NCI-H128 (cell line): Measurements from ENCODE around the gene CLEC4C.
"Not testable (repeated sequence)": the region's sequence is repeated elsewhere in the genome, so short reads cannot be mapped to it uniquely, and the experiment has no call there.

ENCODE experiments used
- DNase-seq: peaks from one replicate; lab custom pipeline; 2025; ENCODE audit not compliant: unreplicated experiment; lab: John Stamatoyannopoulos, UW

The CLEC4C gene

GRCh38 chr12:7747246-7747645 lies at the start of gene CLEC4C:
CLEC4C (minus strand) TSS chr12:7747375; CDS start chr12:7747348, 27 bp downstream.
- no peak for DNase-seq

- no peak for DNase-seq
These were observed 46.0 kb upstream of the CLEC4C start for GRCh38 chr12:7793211-7793610.

GRCh38 chr12:7788884-7789528 lies 41.8 kb upstream of the CLEC4C start, which contains the start of gene NANOG:
NANOG (plus strand) TSS chr12:7789402; CDS start chr12:7789615, 213 bp downstream.
- not testable (repeated sequence) for DNase-seq

GRCh38 chr12:7788294-7788660 lies 41.1 kb upstream of the CLEC4C start:
- DNase-seq = no peak

- DNase-seq = no peak
These were observed 40.6 kb upstream of the CLEC4C start for GRCh38 chr12:7787574-7788293.

GRCh38 chr12:7784701-7785100 lies 37.5 kb upstream of the CLEC4C start:
- DNase-seq = no peak

- not testable (repeated sequence) for DNase-seq
These were observed 36.3 kb upstream of the CLEC4C start for GRCh38 chr12:7783433-7783832.

- DNase-seq = no peak
These were observed 34.9 kb upstream of the CLEC4C start for GRCh38 chr12:7782055-7782454.

GRCh38 chr12:7781274-7781673 lies 34.1 kb upstream of the CLEC4C start:
- DNase-seq = no peak

GRCh38 chr12:7769999-7770398 lies 22.8 kb upstream of the CLEC4C start:
- no peak for DNase-seq

GRCh38 chr12:7758766-7759140 lies 11.6 kb upstream of the CLEC4C start:
- no peak for DNase-seq

- no peak for DNase-seq
These were observed 9.8 kb upstream of the CLEC4C start for GRCh38 chr12:7756993-7757392.

GRCh38 chr12:7755668-7756067 lies 8.5 kb upstream of the CLEC4C start:
- DNase-seq = not testable (repeated sequence)

GRCh38 chr12:7751941-7752922 lies 5.1 kb upstream of the CLEC4C start:
- DNase-seq = not testable (repeated sequence)

GRCh38 chr12:7751394-7751793 lies 4.2 kb upstream of the CLEC4C start:
- DNase-seq = no peak

- DNase-seq = no peak
These were observed 3.2 kb upstream of the CLEC4C start for GRCh38 chr12:7750350-7750749.

- no peak for DNase-seq
These were observed 2.3 kb upstream of the CLEC4C start for GRCh38 chr12:7749442-7749841.

GRCh38 chr12:7748852-7749251 lies 1.7 kb upstream of the CLEC4C start:
- no peak for DNase-seq

- no peak for DNase-seq
These were observed 14.2 kb downstream of the CLEC4C start for GRCh38 chr12:7732993-7733392.

GRCh38 chr12:7731486-7731885 lies 15.7 kb downstream of the CLEC4C start:
- DNase-seq = no peak

GRCh38 chr12:7730984-7731383 lies 16.2 kb downstream of the CLEC4C start:
- DNase-seq = not testable (repeated sequence)
